GM23338 (cell line): ENCODE results near the gene ACOX3. TPM values are rescaled to one million over a fixed set of nuclear protein-coding genes. Genes with fewer than 3 reads are reported as not detected.

Experiments
- ATAC-seq: fragments of 200-7000 bp; cut with Tn5 transposase; 3 replicates; pipeline ENCODE4 v1.9.1; 2020
- DNase-seq: peaks from one replicate; pipeline ENCODE4 v3.0.0-alpha.2; 2015; ENCODE audit warnings: low spot score
- H2AFZ ChIP-seq: fragments of 200-600 bp; sonication (generic); 2 replicates; pipeline ENCODE4 v1.8.0; 2016; ENCODE audit warnings: antibody characterized with exemption, mild to moderate bottlenecking, moderate library complexity
- H3F3A ChIP-seq: fragments of 200-600 bp; sonication (generic); replicated peaks from 2 replicates; pipeline ENCODE4 v1.8.0; 2017; ENCODE audit warnings: antibody characterized with exemption, mixed run types, low read depth
- H3K27ac ChIP-seq: fragments of 200-600 bp; sonication (generic); 2 replicates; pipeline ENCODE4 v1.6.1; 2016; ENCODE audit warnings: low read depth
- H3K27me3 ChIP-seq: fragments of 200-600 bp; sonication (generic); 2 replicates; pipeline ENCODE4 v1.8.0; 2016; ENCODE audit warnings: mild to moderate bottlenecking, mixed run types, moderate library complexity; ENCODE audit not compliant: insufficient read depth
- H3K36me3 ChIP-seq: fragments of 200-600 bp; sonication (generic); 2 replicates; pipeline ENCODE4 v1.8.0; 2016; ENCODE audit warnings: mild to moderate bottlenecking; ENCODE audit not compliant: insufficient read depth
- H3K4me1 ChIP-seq: fragments of 200-600 bp; sonication (generic); 2 replicates; pipeline ENCODE4 v1.8.0; 2016; ENCODE audit warnings: mild to moderate bottlenecking, moderate library complexity; ENCODE audit not compliant: insufficient read depth
- H3K4me2 ChIP-seq: fragments of 200-600 bp; sonication (generic); 2 replicates; pipeline ENCODE4 v1.7.1; 2017; ENCODE audit warnings: mixed run types
- H3K4me3 ChIP-seq: fragments of 200-600 bp; sonication (generic); 2 replicates; pipeline ENCODE4 v1.6.1; 2016; ENCODE audit warnings: mixed run types
- H3K79me2 ChIP-seq: fragments of 200-600 bp; sonication (generic); replicated peaks from 2 replicates; pipeline ENCODE4 v1.8.0; 2017; ENCODE audit warnings: mild to moderate bottlenecking; ENCODE audit not compliant: insufficient read depth
- H3K9me2 ChIP-seq: fragments of 200-600 bp; sonication (generic); 2 replicates; pipeline ENCODE4 v1.8.0; 2017; ENCODE audit not compliant: insufficient read depth
- H4K20me1 ChIP-seq: fragments of 200-600 bp; sonication (generic); replicated peaks from 2 replicates; pipeline ENCODE4 v1.8.0; 2017; ENCODE audit warnings: mild to moderate bottlenecking; ENCODE audit not compliant: insufficient read depth
- H3K27ac Mint-ChIP-seq: 2 replicates; pipeline ENCODE4 v1.8.0; 2020; ENCODE audit warnings: inconsistent platforms, mild to moderate bottlenecking, moderate library complexity, mixed read lengths
- H3K27me3 Mint-ChIP-seq: 3 replicates; pipeline ENCODE4 v1.8.0; 2022; ENCODE audit warnings: low read depth, mild to moderate bottlenecking, moderate library complexity, mixed read lengths, inconsistent platforms; ENCODE audit not compliant: insufficient read depth, poor library complexity
- H3K36me3 Mint-ChIP-seq: 3 replicates; pipeline ENCODE4 v1.8.0; 2021; ENCODE audit warnings: low read depth, mild to moderate bottlenecking, inconsistent platforms, moderate library complexity, mixed read lengths
- H3K4me1 Mint-ChIP-seq: 3 replicates; pipeline ENCODE4 v1.8.0; 2020; ENCODE audit warnings: mild to moderate bottlenecking, inconsistent platforms, mixed read lengths
- H3K4me3 Mint-ChIP-seq: 3 replicates; pipeline ENCODE4 v1.8.0; 2021; ENCODE audit warnings: moderate library complexity, mild to moderate bottlenecking, inconsistent platforms, mixed read lengths
- H3K9me3 Mint-ChIP-seq: 3 replicates; pipeline ENCODE4 v1.8.0; 2020; ENCODE audit warnings: moderate library complexity, mild to moderate bottlenecking, inconsistent platforms, mixed read lengths
- CREB1 ChIP-seq: fragments of 250-450 bp; sonication (Bioruptor Pico); IDR thresholded peaks from 2 replicates; pipeline ENCODE4 v1.5.0; 2020; ENCODE audit warnings: low read depth, mild to moderate bottlenecking, moderate library complexity
- CTCF ChIP-seq, 2 experiments: fragments of 200-600 bp in 1 of 2; sonication (generic) in 1 of 2; conservative IDR thresholded peaks; 2 replicates each; pipeline versions ENCODE4 v1.5.1 to v1.6.1; 2016 to 2017; ENCODE audit warnings: antibody characterized with exemption in 2 of 2, low read depth in 2 of 2, mild to moderate bottlenecking in 2 of 2, moderate library complexity in 1 of 2
- ETS1 ChIP-seq: IDR thresholded peaks from 2 replicates; pipeline ENCODE4 v1.6.1; 2016; ENCODE audit warnings: antibody characterized with exemption
- EZH2 ChIP-seq: fragments of 200-600 bp; sonication (generic); IDR thresholded peaks from one replicate; pipeline ENCODE4 v1.8.0; 2017; ENCODE audit warnings: antibody characterized with exemption, mild to moderate bottlenecking, low read depth; ENCODE audit not compliant: unreplicated experiment
- EZH2phosphoT487 ChIP-seq: fragments of 200-600 bp; sonication (generic); IDR thresholded peaks from one replicate; pipeline ENCODE4 v1.8.1; 2018; ENCODE audit warnings: antibody characterized with exemption; ENCODE audit not compliant: unreplicated experiment
- JUNB ChIP-seq: IDR thresholded peaks from one replicate; pipeline ENCODE4 v1.6.1; 2016; ENCODE audit warnings: antibody characterized with exemption; ENCODE audit not compliant: unreplicated experiment
- NANOG ChIP-seq: IDR thresholded peaks from 2 replicates; pipeline ENCODE4 v1.6.1; 2016; ENCODE audit warnings: antibody characterized with exemption, borderline replicate concordance
- POLR2AphosphoS5 ChIP-seq: IDR thresholded peaks from 2 replicates; pipeline ENCODE4 v1.6.1; 2016; ENCODE audit warnings: antibody characterized with exemption, low read depth
- REST ChIP-seq: IDR thresholded peaks from one replicate; pipeline ENCODE4 v1.6.1; 2018; ENCODE audit warnings: antibody characterized with exemption; ENCODE audit not compliant: unreplicated experiment
- STAT1 ChIP-seq: IDR thresholded peaks from one replicate; pipeline ENCODE4 v1.6.1; 2016; ENCODE audit warnings: antibody characterized with exemption; ENCODE audit not compliant: unreplicated experiment
- ZNF114 ChIP-seq: fragments of 250-450 bp; sonication (Bioruptor Pico); IDR thresholded peaks from 2 replicates; pipeline ENCODE4 v1.5.0; 2020; ENCODE audit warnings: mild to moderate bottlenecking, moderate library complexity
- ZNF331 ChIP-seq: fragments of 250-450 bp; sonication (Bioruptor Pico); IDR thresholded peaks from 2 replicates; pipeline ENCODE4 v1.5.0; 2020; ENCODE audit warnings: low read depth, mild to moderate bottlenecking, moderate library complexity
- polyA plus RNA-seq: library from polyadenylated mRNA; unstranded; fragments of >200 nt; fragmentation: Nextera tagmentation; extraction: Ambion mirVana; gene quantifications from 2 replicates; pipeline ENCODE4 v1.2.1, GENCODE V29; 2016
- total RNA-seq: library from RNA; depleted of rRNA; stranded (reverse); fragments of >200 nt; shearing (Covaris generic); gene quantifications from 2 replicates; pipeline ENCODE4 v1.2.3, GENCODE V29; 2014
- TF ChIP-seq, protein P1 (sequence below): fragments of 250-450 bp; sonication (Bioruptor Pico); IDR thresholded peaks from 2 replicates; pipeline ENCODE4 v1.5.0; 2020; ENCODE audit warnings: mild to moderate bottlenecking, moderate library complexity

Gene ACOX3
- total and polyA plus RNA-seq, 2 experiments from 2014 or later = 6.4 to 17.2 TPM

DNA sequence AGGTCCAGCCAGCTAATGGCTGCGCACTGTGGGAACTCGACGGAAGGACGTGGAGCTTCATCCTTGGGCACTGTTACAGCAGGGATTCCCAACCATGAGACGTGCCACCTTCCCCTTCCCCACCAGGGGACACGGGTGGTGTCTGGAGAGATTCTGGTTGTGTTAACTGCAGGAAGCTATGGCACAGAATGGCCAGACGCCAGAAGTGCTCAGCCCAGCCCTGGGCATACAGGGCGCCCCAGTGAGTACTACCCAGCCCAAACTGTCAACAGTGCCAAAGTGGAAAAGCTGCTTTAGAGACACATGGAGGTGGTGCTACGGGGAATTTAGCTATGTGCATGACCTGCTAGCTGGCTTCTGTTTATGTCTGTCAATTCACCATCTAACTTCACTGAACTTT is 32.8 kb downstream of the ACOX3 start:
- Histone ChIP-seq H3K27ac (no peak overlapping the region), H4K20me1 (no peaks in the 10 kb centered on the region), H3K4me2 (no peak overlapping the region), H3K9me2 (no peaks in the 10 kb centered on the region), H2AFZ (no peak overlapping the region), H3K27me3 (no peaks in the 10 kb centered on the region), H3F3A (no peaks in the 10 kb centered on the region), H3K79me2 (no peaks in the 10 kb centered on the region), H3K4me3 (no peak overlapping the region), H3K4me1 (no peaks in the 10 kb centered on the region; the same call in 1 of the 2 replicates), H3K36me3 (no peaks in the 10 kb centered on the region)
- peaks cover 18% of the 10 kb centered on the region for H3K9me3 Mint-ChIP-seq
- H3K36me3 Mint-ChIP-seq = peaks cover 27% of the 10 kb centered on the region
- ATAC-seq (no peak), DNase-seq (no peak)
- peaks cover 15% of the 10 kb centered on the region for H3K4me1 Mint-ChIP-seq
- peaks cover 19% of the 10 kb centered on the region for H3K27me3 Mint-ChIP-seq
- no peak overlapping the region for H3K27ac Mint-ChIP-seq
- H3K4me3 Mint-ChIP-seq = no peak overlapping the region
- TF ChIP-seq EZH2phosphoT487 = no peak
- TF ChIP-seq, protein P1, sequence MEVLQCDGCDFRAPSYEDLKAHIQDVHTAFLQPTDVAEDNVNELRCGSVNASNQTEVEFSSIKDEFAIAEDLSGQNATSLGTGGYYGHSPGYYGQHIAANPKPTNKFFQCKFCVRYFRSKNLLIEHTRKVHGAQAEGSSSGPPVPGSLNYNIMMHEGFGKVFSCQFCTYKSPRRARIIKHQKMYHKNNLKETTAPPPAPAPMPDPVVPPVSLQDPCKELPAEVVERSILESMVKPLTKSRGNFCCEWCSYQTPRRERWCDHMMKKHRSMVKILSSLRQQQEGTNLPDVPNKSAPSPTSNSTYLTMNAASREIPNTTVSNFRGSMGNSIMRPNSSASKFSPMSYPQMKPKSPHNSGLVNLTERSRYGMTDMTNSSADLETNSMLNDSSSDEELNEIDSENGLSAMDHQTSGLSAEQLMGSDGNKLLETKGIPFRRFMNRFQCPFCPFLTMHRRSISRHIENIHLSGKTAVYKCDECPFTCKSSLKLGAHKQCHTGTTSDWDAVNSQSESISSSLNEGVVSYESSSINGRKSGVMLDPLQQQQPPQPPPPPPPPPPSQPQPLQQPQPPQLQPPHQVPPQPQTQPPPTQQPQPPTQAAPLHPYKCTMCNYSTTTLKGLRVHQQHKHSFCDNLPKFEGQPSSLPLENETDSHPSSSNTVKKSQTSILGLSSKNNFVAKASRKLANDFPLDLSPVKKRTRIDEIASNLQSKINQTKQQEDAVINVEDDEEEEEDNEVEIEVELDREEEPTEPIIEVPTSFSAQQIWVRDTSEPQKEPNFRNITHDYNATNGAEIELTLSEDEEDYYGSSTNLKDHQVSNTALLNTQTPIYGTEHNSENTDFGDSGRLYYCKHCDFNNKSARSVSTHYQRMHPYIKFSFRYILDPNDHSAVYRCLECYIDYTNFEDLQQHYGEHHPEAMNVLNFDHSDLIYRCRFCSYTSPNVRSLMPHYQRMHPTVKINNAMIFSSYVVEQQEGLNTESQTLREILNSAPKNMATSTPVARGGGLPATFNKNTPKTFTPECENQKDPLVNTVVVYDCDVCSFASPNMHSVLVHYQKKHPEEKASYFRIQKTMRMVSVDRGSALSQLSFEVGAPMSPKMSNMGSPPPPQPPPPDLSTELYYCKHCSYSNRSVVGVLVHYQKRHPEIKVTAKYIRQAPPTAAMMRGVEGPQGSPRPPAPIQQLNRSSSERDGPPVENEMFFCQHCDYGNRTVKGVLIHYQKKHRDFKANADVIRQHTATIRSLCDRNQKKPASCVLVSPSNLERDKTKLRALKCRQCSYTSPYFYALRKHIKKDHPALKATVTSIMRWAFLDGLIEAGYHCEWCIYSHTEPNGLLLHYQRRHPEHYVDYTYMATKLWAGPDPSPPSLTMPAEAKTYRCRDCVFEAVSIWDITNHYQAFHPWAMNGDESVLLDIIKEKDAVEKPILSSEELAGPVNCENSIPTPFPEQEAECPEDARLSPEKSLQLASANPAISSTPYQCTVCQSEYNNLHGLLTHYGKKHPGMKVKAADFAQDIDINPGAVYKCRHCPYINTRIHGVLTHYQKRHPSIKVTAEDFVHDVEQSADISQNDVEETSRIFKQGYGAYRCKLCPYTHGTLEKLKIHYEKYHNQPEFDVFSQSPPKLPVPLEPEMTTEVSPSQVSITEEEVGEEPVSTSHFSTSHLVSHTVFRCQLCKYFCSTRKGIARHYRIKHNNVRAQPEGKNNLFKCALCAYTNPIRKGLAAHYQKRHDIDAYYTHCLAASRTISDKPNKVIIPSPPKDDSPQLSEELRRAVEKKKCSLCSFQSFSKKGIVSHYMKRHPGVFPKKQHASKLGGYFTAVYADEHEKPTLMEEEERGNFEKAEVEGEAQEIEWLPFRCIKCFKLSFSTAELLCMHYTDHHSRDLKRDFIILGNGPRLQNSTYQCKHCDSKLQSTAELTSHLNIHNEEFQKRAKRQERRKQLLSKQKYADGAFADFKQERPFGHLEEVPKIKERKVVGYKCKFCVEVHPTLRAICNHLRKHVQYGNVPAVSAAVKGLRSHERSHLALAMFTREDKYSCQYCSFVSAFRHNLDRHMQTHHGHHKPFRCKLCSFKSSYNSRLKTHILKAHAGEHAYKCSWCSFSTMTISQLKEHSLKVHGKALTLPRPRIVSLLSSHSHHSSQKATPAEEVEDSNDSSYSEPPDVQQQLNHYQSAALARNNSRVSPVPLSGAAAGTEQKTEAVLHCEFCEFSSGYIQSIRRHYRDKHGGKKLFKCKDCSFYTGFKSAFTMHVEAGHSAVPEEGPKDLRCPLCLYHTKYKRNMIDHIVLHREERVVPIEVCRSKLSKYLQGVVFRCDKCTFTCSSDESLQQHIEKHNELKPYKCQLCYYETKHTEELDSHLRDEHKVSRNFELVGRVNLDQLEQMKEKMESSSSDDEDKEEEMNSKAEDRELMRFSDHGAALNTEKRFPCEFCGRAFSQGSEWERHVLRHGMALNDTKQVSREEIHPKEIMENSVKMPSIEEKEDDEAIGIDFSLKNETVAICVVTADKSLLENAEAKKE (CRISPR knock-in tag) = no peak
- TF ChIP-seq ETS1 = no peak
- no peak for TF ChIP-seq CREB1 (CRISPR knock-in tag)
- TF ChIP-seq ZNF114 = no peak
- TF ChIP-seq STAT1 = no peak
- no peak for TF ChIP-seq CTCF (conservative IDR thresholded peaks at IDR 0.05; ENCODE audit: low read depth in 2 of 2)
- TF ChIP-seq ZNF331 (CRISPR knock-in tag) = no peak
- TF ChIP-seq POLR2AphosphoS5 = no peak
- no peak for TF ChIP-seq REST
- TF ChIP-seq NANOG = no peak
- no peak for TF ChIP-seq JUNB
- TF ChIP-seq EZH2 = no peak
